SK-N-MC (cell line): ENCODE data around the gene MX2.

Source experiments
- DNase-seq: peaks from one replicate; pipeline ENCODE4 v3.0.0-alpha.2; 2011; ENCODE audit warnings: low read depth, low spot score
- H3K27ac ChIP-seq: fragments of 200-600 bp; sonication (generic); 2 replicates; pipeline ENCODE4 v1.5.1; 2016; ENCODE audit warnings: mixed run types
- H3K36me3 ChIP-seq: fragments of 200-600 bp; sonication (generic); 2 replicates; pipeline ENCODE4 v1.6.1; 2017; ENCODE audit warnings: antibody characterized with exemption, low read length, mixed read lengths; ENCODE audit not compliant: insufficient read depth
- H3K4me3 ChIP-seq: fragments of 200-600 bp; sonication (generic); 2 replicates; pipeline ENCODE4 v1.5.1; 2016
- H3K9ac ChIP-seq: fragments of 200-600 bp; sonication (generic); 2 replicates; pipeline ENCODE4 v1.8.0; 2017; ENCODE audit warnings: mixed run types, mixed read lengths; ENCODE audit not compliant: insufficient read length
- H3K9me3 ChIP-seq: fragments of 200-600 bp; sonication (generic); 2 replicates; pipeline ENCODE4 v1.6.1; 2017; ENCODE audit warnings: low read depth, mild to moderate bottlenecking, antibody characterized with exemption, low read length, moderate library complexity, mixed read lengths
- EZH2 ChIP-seq: fragments of 200-600 bp; sonication (generic); IDR thresholded peaks from one replicate; pipeline ENCODE4 v1.6.1; 2017; ENCODE audit warnings: antibody characterized with exemption
- FOXP2 ChIP-seq: optimal IDR thresholded peaks from 2 replicates; pipeline ENCODE3; 2011; ENCODE audit warnings: mild to moderate bottlenecking, moderate library complexity; ENCODE audit not compliant: insufficient read depth; ENCODE audit errors: extremely low read length, control extremely low read depth
- POLR2AphosphoS5 ChIP-seq: IDR thresholded peaks from 2 replicates; pipeline ENCODE4 v1.6.1; 2012; ENCODE audit warnings: mild to moderate bottlenecking, low read depth, low read length, borderline replicate concordance

Gene MX2

GRCh38 chr21:41367945-41368734 is 6.3 kb downstream of the MX2 start:
- TF ChIP-seq EZH2 (no peak), FOXP2 (no peak), POLR2AphosphoS5 (no peak)
- Histone ChIP-seq H3K4me3 (no peak overlapping the region), H3K9ac (no peak overlapping the region), H3K9me3 (no peaks in the 10 kb centered on the region), H3K27ac (no peak overlapping the region), H3K36me3 (no peaks in the 10 kb centered on the region)
- no peak for DNase-seq

GRCh38 chr21:41368735-41369104 is 6.9 kb downstream of the MX2 start:
- H3K27ac ChIP-seq: no peak overlapping the region
- no peaks in the 10 kb centered on the region for H3K9me3 ChIP-seq
- DNase-seq: no peak
- H3K36me3 ChIP-seq: no peaks in the 10 kb centered on the region
- no peak overlapping the region for H3K4me3 ChIP-seq
- H3K9ac ChIP-seq: no peak overlapping the region
- TF ChIP-seq EZH2 (no peak), FOXP2 (no peak), POLR2AphosphoS5 (no peak)

- no peak for TF ChIP-seq EZH2
- no peak for TF ChIP-seq POLR2AphosphoS5
- no peak for TF ChIP-seq FOXP2
- H3K36me3 ChIP-seq: no peaks in the 10 kb centered on the region
- no peaks in the 10 kb centered on the region for H3K9me3 ChIP-seq
- no peak overlapping the region for H3K27ac ChIP-seq
- DNase-seq: no peak
- H3K9ac ChIP-seq: no peak overlapping the region
- H3K4me3 ChIP-seq: no peak overlapping the region
Measured at GRCh38 chr21:41369105-41369919, 7.5 kb downstream of the MX2 start.

- H3K9me3 ChIP-seq: no peaks in the 10 kb centered on the region
- TF ChIP-seq EZH2: no peak
- no peak for TF ChIP-seq POLR2AphosphoS5
- TF ChIP-seq FOXP2: no peak
- H3K36me3 ChIP-seq: no peaks in the 10 kb centered on the region
- H3K9ac ChIP-seq: no peak overlapping the region
- H3K27ac ChIP-seq: no peak overlapping the region
- no peak for DNase-seq
- no peak overlapping the region for H3K4me3 ChIP-seq
Measured at GRCh38 chr21:41369920-41370839, 8.4 kb downstream of the MX2 start.

GRCh38 chr21:41370840-41371684 is 9.2 kb downstream of the MX2 start:
- TF ChIP-seq FOXP2 (no peak), POLR2AphosphoS5 (no peak), EZH2 (no peak)
- H3K36me3 ChIP-seq: no peaks in the 10 kb centered on the region
- no peak overlapping the region for H3K4me3 ChIP-seq
- H3K27ac ChIP-seq: no peak overlapping the region
- DNase-seq: no peak
- no peaks in the 10 kb centered on the region for H3K9me3 ChIP-seq
- H3K9ac ChIP-seq: no peak overlapping the region

- no peak overlapping the region for H3K4me3 ChIP-seq
- DNase-seq: no peak
- H3K27ac ChIP-seq: no peak overlapping the region
- H3K36me3 ChIP-seq: no peaks in the 10 kb centered on the region
- no peak overlapping the region for H3K9ac ChIP-seq
- no peaks in the 10 kb centered on the region for H3K9me3 ChIP-seq
- no peak for TF ChIP-seq POLR2AphosphoS5
- TF ChIP-seq EZH2: no peak
Measured at GRCh38 chr21:41371685-41372030, 9.8 kb downstream of the MX2 start.

GRCh38 chr21:41373253-41373652 is 11.4 kb downstream of the MX2 start:
- TF ChIP-seq FOXP2 (no peak), POLR2AphosphoS5 (no peak), EZH2 (no peak)
- no peaks in the 10 kb centered on the region for H3K9me3 ChIP-seq
- H3K36me3 ChIP-seq: no peaks in the 10 kb centered on the region
- H3K27ac ChIP-seq: no peak overlapping the region
- H3K9ac ChIP-seq: no peak overlapping the region
- H3K4me3 ChIP-seq: no peak overlapping the region
- DNase-seq: no peak
